Measurements from ENCODE around the gene KCNG2. TPM values are rescaled to one million over a fixed set of nuclear protein-coding genes. Genes with fewer than 3 reads are reported as not detected.

The KCNG2 gene
- total and polyA plus RNA-seq, 9 of the 15 experiments (the other 6 are each of a cell fraction or from before 2014, with no cell fraction given) = not detected

DNA sequence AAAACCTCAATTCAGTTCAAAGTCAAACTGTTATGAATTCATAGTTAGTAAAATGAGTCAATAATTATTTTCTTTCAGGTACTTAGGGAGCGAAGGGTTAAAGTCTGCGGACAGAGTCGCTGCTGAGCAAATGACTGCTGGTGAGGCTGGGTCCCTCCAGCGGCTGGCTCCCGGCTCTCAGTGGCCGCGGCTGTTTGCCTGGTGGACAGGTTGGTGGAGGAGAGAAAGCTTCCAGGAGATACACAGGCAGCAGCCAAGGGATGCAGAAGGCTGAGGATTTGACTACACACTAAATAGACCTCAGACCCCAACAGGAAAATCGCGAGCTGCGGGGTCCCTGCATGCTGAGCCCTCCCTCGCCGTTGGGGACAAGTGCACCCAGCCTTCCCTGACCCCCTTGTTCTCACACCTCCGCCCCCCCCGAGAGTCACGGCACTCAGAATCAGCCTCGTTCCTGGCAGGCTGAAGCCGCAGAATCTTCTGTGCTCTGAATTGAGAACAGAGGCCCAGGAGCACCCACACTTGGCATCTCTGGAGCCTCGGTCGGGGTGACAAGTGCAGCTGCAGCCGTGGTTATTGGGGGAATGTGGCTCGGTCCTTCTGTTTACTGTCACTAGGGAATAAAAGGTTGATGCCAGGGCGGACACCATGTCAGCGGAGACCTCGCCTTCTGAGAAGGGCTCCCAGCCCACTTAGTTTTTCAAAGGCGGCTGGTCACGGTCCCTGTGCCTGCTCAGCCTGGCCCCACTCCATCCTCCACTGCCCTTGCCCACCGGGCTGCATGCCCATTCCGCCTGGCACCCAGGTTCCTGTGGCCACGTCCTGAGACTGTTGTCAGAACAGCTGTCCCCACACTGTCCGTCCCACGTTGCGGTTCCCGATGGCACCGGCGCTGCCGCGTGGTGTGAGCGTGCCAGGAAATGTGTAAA, 79.7 kb downstream of the KCNG2 start:
- no peaks in the 10 kb centered on the region for H4K20me1 ChIP-seq (replicated peaks; ENCODE audit: control insufficient read depth, insufficient read depth, low read length)
- no peaks in the 10 kb centered on the region for H3K79me2 ChIP-seq (ENCODE audit: control insufficient read depth, insufficient read depth, low read length)
- peaks cover 0 to 8% of the 10 kb centered on the region in 2 experiments; a peak in 2 of 5 replicates for H3K4me1 ChIP-seq (replicated peaks in 1 of 2; ENCODE audit: control insufficient read depth in 2 of 2, insufficient read depth in 2 of 2, low read length in 2 of 2)
- BruUV-seq (replicated peaks) = no TSS peak
- FAIRE-seq = no peak
- 0 out of 3 replicates have a peak, but pooled peaks have one; percentile 40 for ATAC-seq
- H3K9me1 ChIP-seq (ENCODE audit: control insufficient read depth, insufficient read depth, low read length) = no peaks in the 10 kb centered on the region
- in situ Hi-C loops (cut with MboI) (no loop called here), intact Hi-C loops (cut with micrococcal nuclease) (no loop called here)
- CTCF ChIA-PET (ENCODE audit: low intra/inter-chr PET ratio) = no interaction called here
- no peak overlapping the region for H3K4me2 ChIP-seq (ENCODE audit: insufficient read depth, low read length)
- 8% methylated on average over 24 of the region's 38 CpGs for WGBS (ENCODE audit: insufficient coverage, low coverage, missing lambda C conversion rate)
- DNase-seq (ENCODE audit: extremely low read depth in 1 of 4, low spot score in 3 of 4) = no peak
- no peak overlapping the region for H3K9ac ChIP-seq (ENCODE audit: insufficient read depth in 1 of 2, low read depth in 2 of 2, low read length in 2 of 2)
- POLR2A ChIA-PET = interaction anchor here (0.6 kb wide), 1 partner anchor 232 kb away, joined by 3 read pairs; no protein-coding TSS in a partner anchor
- H3K27me3 ChIP-seq (ENCODE audit: control insufficient read depth in 2 of 2, insufficient read depth in 2 of 2, low read length in 2 of 2) = peaks cover 15 to 50% of the 10 kb centered on the region in 2 experiments; a peak in 4 of 5 replicates
- no peaks in the 10 kb centered on the region for H3K9me3 ChIP-seq (replicated peaks; ENCODE audit: control insufficient read depth, insufficient read depth, low read depth, low read length)
- no peak overlapping the region for H3K4me3 ChIP-seq
- no peak overlapping the region for H3K27ac ChIP-seq (ENCODE audit: extremely low read depth, low read depth, low read length)
- H2AFZ ChIP-seq (ENCODE audit: low read depth, low read length) = no peak overlapping the region
- H3K36me3 ChIP-seq (ENCODE audit: control insufficient read depth, insufficient read depth, low read length) = no peaks in the 10 kb centered on the region
- TF ChIP-seq NR3C1 (CRISPR knock-in tag; IDR thresholded peaks at IDR 0.05) (no peak), PATZ1 (CRISPR knock-in tag; IDR thresholded peaks at IDR 0.05; ENCODE audit: borderline replicate concordance) (no peak), SREBF2 (CRISPR knock-in tag; IDR thresholded peaks at IDR 0.05) (no peak), PPARD (CRISPR knock-in tag; IDR thresholded peaks at IDR 0.05) (no peak), ZNF507 (tag; conservative IDR thresholded peaks at IDR 0.05) (no peak), ZC3H8 (IDR thresholded peaks at IDR 0.05) (no peak), EP300 (IDR thresholded peaks at IDR 0.05; ENCODE audit: low read length) (no peak), HES1 (IDR thresholded peaks at IDR 0.05; ENCODE audit: low read depth) (no peak), ESRRB (CRISPR knock-in tag; IDR thresholded peaks at IDR 0.05; ENCODE audit: borderline replicate concordance) (no peak), PRPF4 (IDR thresholded peaks at IDR 0.05; ENCODE audit: insufficient read depth, low read depth, low read length, poor library complexity, severe bottlenecking) (no peak), E2F5 (CRISPR knock-in tag; IDR thresholded peaks at IDR 0.05) (no peak)
- TF ChIP-seq, protein P1, sequence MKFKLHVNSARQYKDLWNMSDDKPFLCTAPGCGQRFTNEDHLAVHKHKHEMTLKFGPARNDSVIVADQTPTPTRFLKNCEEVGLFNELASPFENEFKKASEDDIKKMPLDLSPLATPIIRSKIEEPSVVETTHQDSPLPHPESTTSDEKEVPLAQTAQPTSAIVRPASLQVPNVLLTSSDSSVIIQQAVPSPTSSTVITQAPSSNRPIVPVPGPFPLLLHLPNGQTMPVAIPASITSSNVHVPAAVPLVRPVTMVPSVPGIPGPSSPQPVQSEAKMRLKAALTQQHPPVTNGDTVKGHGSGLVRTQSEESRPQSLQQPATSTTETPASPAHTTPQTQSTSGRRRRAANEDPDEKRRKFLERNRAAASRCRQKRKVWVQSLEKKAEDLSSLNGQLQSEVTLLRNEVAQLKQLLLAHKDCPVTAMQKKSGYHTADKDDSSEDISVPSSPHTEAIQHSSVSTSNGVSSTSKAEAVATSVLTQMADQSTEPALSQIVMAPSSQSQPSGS (CRISPR knock-in tag; IDR thresholded peaks at IDR 0.05) = no peak
- TF ChIP-seq, protein P2, sequence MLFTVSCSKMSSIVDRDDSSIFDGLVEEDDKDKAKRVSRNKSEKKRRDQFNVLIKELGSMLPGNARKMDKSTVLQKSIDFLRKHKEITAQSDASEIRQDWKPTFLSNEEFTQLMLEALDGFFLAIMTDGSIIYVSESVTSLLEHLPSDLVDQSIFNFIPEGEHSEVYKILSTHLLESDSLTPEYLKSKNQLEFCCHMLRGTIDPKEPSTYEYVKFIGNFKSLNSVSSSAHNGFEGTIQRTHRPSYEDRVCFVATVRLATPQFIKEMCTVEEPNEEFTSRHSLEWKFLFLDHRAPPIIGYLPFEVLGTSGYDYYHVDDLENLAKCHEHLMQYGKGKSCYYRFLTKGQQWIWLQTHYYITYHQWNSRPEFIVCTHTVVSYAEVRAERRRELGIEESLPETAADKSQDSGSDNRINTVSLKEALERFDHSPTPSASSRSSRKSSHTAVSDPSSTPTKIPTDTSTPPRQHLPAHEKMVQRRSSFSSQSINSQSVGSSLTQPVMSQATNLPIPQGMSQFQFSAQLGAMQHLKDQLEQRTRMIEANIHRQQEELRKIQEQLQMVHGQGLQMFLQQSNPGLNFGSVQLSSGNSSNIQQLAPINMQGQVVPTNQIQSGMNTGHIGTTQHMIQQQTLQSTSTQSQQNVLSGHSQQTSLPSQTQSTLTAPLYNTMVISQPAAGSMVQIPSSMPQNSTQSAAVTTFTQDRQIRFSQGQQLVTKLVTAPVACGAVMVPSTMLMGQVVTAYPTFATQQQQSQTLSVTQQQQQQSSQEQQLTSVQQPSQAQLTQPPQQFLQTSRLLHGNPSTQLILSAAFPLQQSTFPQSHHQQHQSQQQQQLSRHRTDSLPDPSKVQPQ (CRISPR knock-in tag; IDR thresholded peaks at IDR 0.05; ENCODE audit: borderline replicate concordance) = no peak

Data from K562 (cell line).